GM21526 (cell line): ENCODE data around the gene HNRNPU.
A peak's percentile ranks its signal among the peaks of the same experiment; 100 is the strongest.

Experiments
- ATAC-seq: cut with Tn5 transposase; IDR thresholded peaks from one replicate; pipeline ENCODE4 v1.9.1; 2021; ENCODE audit warnings: moderate library complexity; ENCODE audit not compliant: unreplicated experiment, low FRiP score

The HNRNPU gene

GRCh38 chr1:244863491-244864252 is 671 bp downstream of the HNRNPU start:
- peak; percentile 19 for ATAC-seq

- peak; percentile 52 for ATAC-seq
These were observed 1.4 kb downstream of the HNRNPU start for GRCh38 chr1:244862699-244863490.

GRCh38 chr1:244862354-244862698 is 2.0 kb downstream of the HNRNPU start:
- no peak for ATAC-seq

- no peak for ATAC-seq
These were observed 2.7 kb downstream of the HNRNPU start for GRCh38 chr1:244861683-244862082.

- no peak for ATAC-seq
These were observed 3.3 kb downstream of the HNRNPU start for GRCh38 chr1:244860914-244861610.

GRCh38 chr1:244860078-244860477 is 4.3 kb downstream of the HNRNPU start:
- no peak for ATAC-seq

- ATAC-seq = no peak
These were observed 6.0 kb downstream of the HNRNPU start for GRCh38 chr1:244858357-244858756.

GRCh38 chr1:244857761-244858160 is 6.6 kb downstream of the HNRNPU start:
- ATAC-seq = no peak

GRCh38 chr1:244854865-244855578 is 9.3 kb downstream of the HNRNPU start:
- no peak for ATAC-seq

- ATAC-seq = no peak
These were observed 10.2 kb downstream of the HNRNPU start for GRCh38 chr1:244854166-244854565.

- no peak for ATAC-seq
These were observed 11.6 kb downstream of the HNRNPU start for GRCh38 chr1:244852694-244853093.

- no peak for ATAC-seq
These were observed 12.7 kb downstream of the HNRNPU start for GRCh38 chr1:244851546-244852231.

- no peak for ATAC-seq
These were observed 13.4 kb downstream of the HNRNPU start for GRCh38 chr1:244850896-244851295.

- ATAC-seq = no peak
These were observed 14.1 kb downstream of the HNRNPU start for GRCh38 chr1:244850099-244850852.

GRCh38 chr1:244849189-244849866 is 15.0 kb downstream of the HNRNPU start:
- ATAC-seq = no peak

- ATAC-seq = no peak
These were observed 17.7 kb downstream of the HNRNPU start for GRCh38 chr1:244846653-244847052.

- no peak for ATAC-seq
These were observed 19.9 kb downstream of the HNRNPU start for GRCh38 chr1:244844155-244845121.
